ENCODE results near the gene DYNC1H1.
"Not testable (repeated sequence)": the region's sequence is repeated elsewhere in the genome, so short reads cannot be mapped to it uniquely, and the experiment has no call there.

Gene DYNC1H1

GRCh38 chr14:102063109-102063807, 98.9 kb downstream of the DYNC1H1 start:
- DNase-seq (ENCODE audit: low spot score) (peak; percentile 67), FAIRE-seq (no peak)

DNA sequence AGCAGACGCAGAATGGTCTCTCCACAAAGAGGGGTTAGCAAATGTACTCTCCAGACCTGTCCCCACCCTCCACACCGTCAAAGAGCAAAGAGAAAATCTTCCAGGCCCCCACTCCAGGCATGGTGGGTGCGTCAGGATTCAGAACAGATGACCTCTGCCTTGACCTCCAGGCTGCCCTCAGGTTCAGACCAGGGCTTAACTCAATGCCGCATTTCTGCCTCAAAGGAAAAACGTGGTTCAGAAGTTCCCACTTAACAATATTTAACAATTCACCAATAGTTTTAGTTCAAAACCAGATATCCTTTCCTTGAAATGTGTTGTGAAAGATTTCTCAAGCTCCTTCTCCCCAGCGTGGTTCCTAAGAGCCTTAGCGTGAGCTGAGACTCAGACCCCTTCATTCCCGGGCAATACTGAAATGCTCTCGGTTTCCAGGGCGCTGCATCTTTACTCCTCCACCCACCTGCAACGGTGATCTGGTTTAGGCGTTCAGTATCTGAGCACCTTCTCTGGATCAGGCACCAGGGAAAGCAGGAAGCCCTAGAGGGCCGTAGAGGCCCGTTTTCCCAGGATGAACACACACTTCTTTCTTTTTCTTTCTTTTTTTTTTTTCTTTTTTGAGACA, 99.5 kb downstream of the DYNC1H1 start:
- no peak for DNase-seq (ENCODE audit: low spot score)
- FAIRE-seq: no peak

- not testable (repeated sequence) for FAIRE-seq; DNase-seq (ENCODE audit: low spot score)
These were observed 100.2 kb downstream of the DYNC1H1 start for GRCh38 chr14:102064590-102064989.

DNA sequence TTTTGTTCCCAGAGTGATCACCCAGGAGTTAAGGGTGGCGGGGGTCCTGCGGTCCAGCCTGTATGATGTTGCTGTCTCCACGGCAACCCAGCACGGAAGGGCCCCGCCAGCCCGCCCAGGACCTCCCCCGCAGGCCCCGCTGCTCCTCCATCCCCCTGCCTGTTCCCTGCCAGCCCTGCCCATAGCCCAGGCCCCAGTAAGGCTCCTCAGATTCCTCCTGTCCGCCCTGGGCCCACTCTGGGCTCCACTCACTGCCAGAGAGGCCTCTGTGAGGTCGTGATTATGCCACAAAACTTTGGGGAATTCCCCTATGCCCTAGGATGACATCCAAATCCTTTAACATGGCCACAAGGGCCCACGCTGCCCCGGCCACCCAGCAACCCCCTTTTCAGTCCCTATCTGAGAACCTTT, 101.7 kb downstream of the DYNC1H1 start:
- FAIRE-seq: no peak
- no peak for DNase-seq (ENCODE audit: low spot score)

GRCh38 chr14:102071283-102071998, 107.1 kb downstream of the DYNC1H1 start:
- no peak for FAIRE-seq
- peak; percentile 66 for DNase-seq (ENCODE audit: low spot score)

- DNase-seq (ENCODE audit: low spot score) (no peak), FAIRE-seq (no peak)
These were observed 110.1 kb downstream of the DYNC1H1 start for GRCh38 chr14:102074415-102074964.

DNA sequence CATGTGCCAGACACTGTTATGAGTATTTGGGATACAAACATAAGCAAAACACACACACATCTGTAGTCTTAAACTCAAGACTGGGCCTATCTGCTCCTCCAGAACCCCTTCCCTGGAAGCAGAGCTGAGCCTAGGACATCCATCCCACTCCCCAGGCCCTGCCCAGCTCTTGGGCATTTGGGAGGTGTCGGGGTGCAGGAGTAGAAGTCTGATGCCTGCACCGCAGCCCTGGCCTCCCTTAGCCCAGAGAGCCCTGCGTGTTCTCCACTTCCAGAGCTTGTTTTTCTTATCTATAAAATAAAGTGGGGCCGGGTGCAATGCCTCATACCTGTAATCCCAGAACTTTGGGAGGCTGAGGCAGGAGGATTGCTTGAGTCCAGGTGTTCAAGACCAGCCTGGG, 110.8 kb downstream of the DYNC1H1 start:
- FAIRE-seq (no peak), DNase-seq (ENCODE audit: low spot score) (no peak)

GRCh38 chr14:102077382-102077709, 113.0 kb downstream of the DYNC1H1 start:
- DNase-seq (ENCODE audit: low spot score): no peak
- no peak for FAIRE-seq

- FAIRE-seq; DNase-seq (ENCODE audit: low spot score): not testable (repeated sequence)
These were observed 114.0 kb downstream of the DYNC1H1 start for GRCh38 chr14:102078361-102078791.

DNA sequence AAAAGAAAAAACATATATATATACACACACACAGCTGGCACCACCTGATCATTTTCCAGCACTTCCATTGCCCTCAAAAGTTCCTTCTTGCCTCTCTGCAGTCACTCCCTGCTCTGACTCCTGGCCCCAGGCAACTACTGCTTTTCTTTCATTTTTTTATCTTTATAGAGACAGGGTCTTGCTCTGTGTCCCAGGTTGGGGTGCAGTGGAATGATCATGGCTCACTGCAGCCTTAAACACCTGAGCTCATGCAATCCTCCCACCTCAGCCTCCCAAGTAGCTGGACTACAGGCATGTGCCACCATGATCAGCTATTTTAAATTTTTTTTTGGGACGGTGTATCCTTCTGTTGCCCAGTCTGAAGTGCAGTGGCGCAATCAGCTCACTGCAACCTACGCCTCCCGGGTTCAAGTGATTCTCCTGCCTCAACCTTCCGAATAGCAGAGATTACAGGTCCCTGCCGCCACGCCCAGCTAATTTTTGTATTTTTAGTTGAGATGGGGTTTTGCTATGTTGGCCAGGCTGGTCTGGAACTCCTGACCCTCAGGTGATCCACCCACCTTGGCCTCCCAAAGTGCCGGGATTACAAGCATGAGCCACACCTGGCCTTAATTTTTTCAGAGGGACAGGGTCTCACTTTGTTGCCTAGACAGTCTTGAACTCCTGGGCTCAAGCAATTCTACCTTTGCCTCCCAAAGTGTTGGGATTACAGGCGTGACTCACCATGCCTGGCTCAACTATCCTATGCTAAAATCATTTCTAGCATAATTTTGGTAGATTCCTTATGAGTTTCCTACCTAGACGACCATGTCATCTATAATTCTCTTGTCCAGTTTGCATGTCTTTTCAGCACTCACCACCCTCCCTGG, 114.7 kb downstream of the DYNC1H1 start:
- no peak for DNase-seq (ENCODE audit: low spot score)
- FAIRE-seq: no peak

GRCh38 chr14:102079700-102079979, 115.3 kb downstream of the DYNC1H1 start:
- no peak for DNase-seq (ENCODE audit: low spot score)
- no peak for FAIRE-seq

GRCh38 chr14:102080183-102081080, 116.1 kb downstream of the DYNC1H1 start:
- FAIRE-seq (no peak), DNase-seq (ENCODE audit: low spot score) (no peak)

- FAIRE-seq (no peak), DNase-seq (ENCODE audit: low spot score) (no peak)
These were observed 117.1 kb downstream of the DYNC1H1 start for GRCh38 chr14:102081231-102082080.

DNA sequence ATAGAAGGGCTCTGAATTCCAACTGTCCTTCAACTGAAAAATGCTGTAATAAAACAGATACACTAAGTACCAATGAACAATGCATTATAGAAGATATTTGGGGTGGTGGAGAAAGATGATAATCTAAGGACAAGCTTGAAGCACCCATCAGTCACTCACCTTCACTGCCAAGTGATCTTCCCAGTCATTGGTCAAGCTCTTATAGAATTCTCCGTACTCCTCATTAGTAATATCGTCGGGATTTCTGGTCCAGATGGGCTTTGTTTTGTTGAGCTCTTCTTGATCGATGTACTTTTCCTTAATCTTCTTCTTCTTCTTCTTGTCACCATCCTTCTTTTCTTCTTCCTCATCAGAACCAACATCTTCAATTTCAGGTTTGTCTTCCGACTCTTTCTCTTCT, 120.1 kb downstream of the DYNC1H1 start:
- not testable (repeated sequence) for DNase-seq (ENCODE audit: low spot score); FAIRE-seq

GRCh38 chr14:102084931-102085330, 120.6 kb downstream of the DYNC1H1 start:
- DNase-seq (ENCODE audit: low spot score): no peak
- no peak for FAIRE-seq

- DNase-seq (ENCODE audit: low spot score): no peak
- FAIRE-seq: no peak
These were observed 121.1 kb downstream of the DYNC1H1 start for GRCh38 chr14:102085488-102085887.

DNA sequence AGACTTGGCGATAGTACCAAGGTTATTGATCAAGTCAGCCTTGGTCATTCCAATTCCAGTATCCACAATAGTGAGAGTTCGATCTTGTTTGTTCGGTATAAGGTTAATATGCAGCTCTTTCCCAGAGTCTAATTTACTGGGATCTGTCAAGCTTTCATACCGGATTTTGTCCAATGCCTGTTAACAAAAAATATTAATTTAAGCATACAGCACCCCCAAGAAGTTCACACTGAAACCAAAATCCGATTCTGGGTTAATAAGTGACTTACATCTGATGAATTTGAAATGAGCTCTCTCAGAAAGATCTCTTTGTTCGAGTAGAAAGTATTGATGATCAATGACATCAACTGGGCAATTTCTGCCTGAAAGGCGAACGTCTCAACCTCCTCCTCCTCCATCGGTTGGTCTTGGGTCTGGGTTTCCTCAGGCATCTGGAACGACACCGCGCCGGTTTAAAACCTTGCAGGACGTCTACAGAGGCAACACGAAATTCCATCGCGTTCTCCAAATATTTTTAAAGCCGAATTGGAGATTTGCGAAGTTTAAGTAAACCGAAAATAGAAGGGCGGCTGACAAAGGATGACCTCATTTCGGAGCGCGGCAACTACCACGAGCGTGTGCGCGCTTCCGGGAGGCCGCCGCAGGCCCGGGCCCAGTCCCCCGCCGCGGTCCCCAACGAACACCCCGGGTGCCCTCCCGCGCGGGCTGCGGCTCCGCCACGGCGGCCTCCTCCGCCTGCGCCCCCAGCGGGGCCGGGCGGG, 121.8 kb downstream of the DYNC1H1 start:
- FAIRE-seq: no peak
- DNase-seq (ENCODE audit: low spot score): peak; percentile 38

DNA sequence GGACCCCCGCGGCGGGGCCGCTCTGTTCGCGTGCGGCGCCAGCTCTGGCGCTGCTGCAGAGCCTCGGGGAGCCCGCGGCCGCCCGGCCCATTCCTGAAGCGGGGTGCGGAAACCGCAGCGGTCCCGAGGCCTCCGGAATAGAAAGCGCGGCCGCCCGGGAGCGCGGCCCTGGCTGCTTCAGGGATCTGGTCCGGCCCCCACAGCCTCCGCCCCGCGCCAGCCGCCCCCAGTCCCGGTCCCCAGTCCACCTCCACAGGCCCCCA, 122.3 kb downstream of the DYNC1H1 start:
- DNase-seq (ENCODE audit: low spot score) (no peak), FAIRE-seq (no peak)
